Smooth muscle cell (in vitro differentiated cells): ENCODE results near the gene NRG3. TPM values are rescaled to one million over a fixed set of nuclear protein-coding genes. Genes with fewer than 3 reads are reported as not detected.

ENCODE experiments used
- DNase-seq: peaks from one replicate; lab custom pipeline; 2025; ENCODE audit not compliant: unreplicated experiment; lab: John Stamatoyannopoulos, UW
- H2AFZ ChIP-seq: fragments of 200-600 bp; sonication (generic); 2 replicates; pipeline ENCODE4 v1.6.0; 2016; ENCODE audit warnings: antibody characterized with exemption, low read depth, mild to moderate bottlenecking
- H3F3A ChIP-seq: fragments of 200-600 bp; sonication (generic); 2 replicates; pipeline ENCODE4 v1.6.0; 2017; ENCODE audit warnings: antibody characterized with exemption, low read depth
- H3K27ac ChIP-seq: fragments of 200-600 bp; sonication (generic); 2 replicates; pipeline ENCODE4 v1.5.1; 2016; ENCODE audit warnings: low read depth, mild to moderate bottlenecking
- H3K27me3 ChIP-seq: fragments of 200-600 bp; sonication (generic); 2 replicates; pipeline ENCODE4 v1.6.1; 2016; ENCODE audit warnings: low read depth, mild to moderate bottlenecking
- H3K36me3 ChIP-seq: fragments of 200-600 bp; sonication (generic); 2 replicates; pipeline ENCODE4 v1.5.1; 2016; ENCODE audit warnings: low read depth
- H3K4me1 ChIP-seq: fragments of 200-600 bp; sonication (generic); 2 replicates; pipeline ENCODE4 v1.5.1; 2016; ENCODE audit warnings: low read depth
- H3K4me2 ChIP-seq: fragments of 200-600 bp; sonication (generic); 2 replicates; pipeline ENCODE4 v1.6.0; 2016; ENCODE audit warnings: mild to moderate bottlenecking
- H3K4me3 ChIP-seq: fragments of 200-600 bp; sonication (generic); 2 replicates; pipeline ENCODE4 v1.5.1; 2016; ENCODE audit warnings: mild to moderate bottlenecking
- H3K79me2 ChIP-seq: fragments of 200-600 bp; sonication (generic); 2 replicates; pipeline ENCODE4 v1.6.0; 2016; ENCODE audit warnings: low read depth, mild to moderate bottlenecking
- H3K9ac ChIP-seq: fragments of 200-600 bp; sonication (generic); 2 replicates; pipeline ENCODE4 v1.6.0; 2016; ENCODE audit warnings: low read depth
- H3K9me3 ChIP-seq: fragments of 200-600 bp; sonication (generic); replicated peaks from 2 replicates; pipeline ENCODE4 v1.5.1; 2016; ENCODE audit warnings: low read depth
- H4K20me1 ChIP-seq: fragments of 200-600 bp; sonication (generic); 2 replicates; pipeline ENCODE4 v1.6.0; 2016; ENCODE audit warnings: low read depth
- WGBS: methylation state at CpG from one replicate; pipeline ENCODE4 v1.1.7; 2016; ENCODE audit warnings: low lambda C conversion rate; 5-methylcytosine and 5-hydroxymethylcytosine counted together
- polyA plus RNA-seq: library from polyadenylated mRNA; unstranded; fragments of >200 nt; fragmentation: Nextera tagmentation; extraction: Ambion mirVana; gene quantifications from 2 replicates; pipeline ENCODE4 v1.2.1, GENCODE V29; 2016
- total RNA-seq: library from RNA; depleted of rRNA; stranded (reverse); fragments of >200 nt; gene quantifications from 2 replicates; pipeline ENCODE4 v1.2.3, GENCODE V29; 2014
- TF ChIP-seq, protein P1 (sequence below): fragments of 200-600 bp; sonication (generic); IDR thresholded peaks from 2 replicates; pipeline ENCODE4 v1.5.1; 2017; ENCODE audit warnings: borderline replicate concordance, mild to moderate bottlenecking, antibody characterized with exemption; ENCODE audit not compliant: insufficient read depth, poor library complexity, severe bottlenecking

The NRG3 gene
- total and polyA plus RNA-seq, 2 experiments from 2014 or later = 4.0 to 4.8 TPM

GRCh38 chr10:81905161-81905560 is 30.2 kb downstream of the NRG3 start:
- no peaks in the 10 kb centered on the region for H3F3A ChIP-seq
- no peak overlapping the region for H3K4me3 ChIP-seq
- H2AFZ ChIP-seq = no peak overlapping the region
- H3K27ac ChIP-seq = no peak overlapping the region
- H4K20me1 ChIP-seq = no peaks in the 10 kb centered on the region
- WGBS = 95% methylated on average over 4 of the region's 4 CpGs
- H3K4me2 ChIP-seq = no peak overlapping the region
- DNase-seq = no peak
- TF ChIP-seq, protein P1, sequence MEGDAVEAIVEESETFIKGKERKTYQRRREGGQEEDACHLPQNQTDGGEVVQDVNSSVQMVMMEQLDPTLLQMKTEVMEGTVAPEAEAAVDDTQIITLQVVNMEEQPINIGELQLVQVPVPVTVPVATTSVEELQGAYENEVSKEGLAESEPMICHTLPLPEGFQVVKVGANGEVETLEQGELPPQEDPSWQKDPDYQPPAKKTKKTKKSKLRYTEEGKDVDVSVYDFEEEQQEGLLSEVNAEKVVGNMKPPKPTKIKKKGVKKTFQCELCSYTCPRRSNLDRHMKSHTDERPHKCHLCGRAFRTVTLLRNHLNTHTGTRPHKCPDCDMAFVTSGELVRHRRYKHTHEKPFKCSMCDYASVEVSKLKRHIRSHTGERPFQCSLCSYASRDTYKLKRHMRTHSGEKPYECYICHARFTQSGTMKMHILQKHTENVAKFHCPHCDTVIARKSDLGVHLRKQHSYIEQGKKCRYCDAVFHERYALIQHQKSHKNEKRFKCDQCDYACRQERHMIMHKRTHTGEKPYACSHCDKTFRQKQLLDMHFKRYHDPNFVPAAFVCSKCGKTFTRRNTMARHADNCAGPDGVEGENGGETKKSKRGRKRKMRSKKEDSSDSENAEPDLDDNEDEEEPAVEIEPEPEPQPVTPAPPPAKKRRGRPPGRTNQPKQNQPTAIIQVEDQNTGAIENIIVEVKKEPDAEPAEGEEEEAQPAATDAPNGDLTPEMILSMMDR = no peak
- H3K9ac ChIP-seq = no peak overlapping the region
- H3K36me3 ChIP-seq = no peaks in the 10 kb centered on the region
- H3K79me2 ChIP-seq = no peaks in the 10 kb centered on the region
- no peaks in the 10 kb centered on the region for H3K4me1 ChIP-seq
- H3K27me3 ChIP-seq = no peaks in the 10 kb centered on the region
- H3K9me3 ChIP-seq = no peaks in the 10 kb centered on the region

DNA sequence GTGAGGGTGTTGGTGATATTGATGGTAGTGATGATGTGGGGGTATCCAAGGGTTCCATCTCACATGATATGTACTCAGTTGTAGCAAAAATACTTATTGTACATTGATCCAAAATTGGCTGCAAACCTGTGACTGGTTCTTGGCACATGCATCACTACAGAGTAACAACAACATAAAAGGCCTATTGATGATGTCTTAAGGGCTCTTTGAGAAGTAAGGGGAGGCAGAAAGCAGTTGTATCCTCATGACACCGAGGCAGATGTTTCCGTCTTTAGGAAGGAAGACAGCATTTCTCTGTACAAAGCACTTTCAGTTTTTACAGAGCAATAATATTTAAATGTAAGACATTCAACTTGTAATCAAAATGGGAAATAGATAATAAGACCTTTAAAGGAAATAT is 34.5 kb downstream of the NRG3 start:
- Histone ChIP-seq H3K9me3 (no peaks in the 10 kb centered on the region), H3K27me3 (no peaks in the 10 kb centered on the region), H3K36me3 (no peaks in the 10 kb centered on the region), H3K27ac (no peak overlapping the region), H3F3A (no peaks in the 10 kb centered on the region), H3K4me1 (no peaks in the 10 kb centered on the region), H3K79me2 (no peaks in the 10 kb centered on the region), H2AFZ (no peak overlapping the region), H4K20me1 (no peaks in the 10 kb centered on the region), H3K4me3 (no peak overlapping the region), H3K9ac (no peak overlapping the region), H3K4me2 (no peak overlapping the region)
- TF ChIP-seq, protein P1 = no peak
- 98% methylated on average over 2 of the region's 2 CpGs for WGBS
- no peak for DNase-seq

- H4K20me1 ChIP-seq = no peaks in the 10 kb centered on the region
- no peaks in the 10 kb centered on the region for H3K9me3 ChIP-seq
- TF ChIP-seq, protein P1 = no peak
- H3K36me3 ChIP-seq = no peaks in the 10 kb centered on the region
- no peak overlapping the region for H3K9ac ChIP-seq
- no peak overlapping the region for H3K4me2 ChIP-seq
- H3K4me3 ChIP-seq = no peak overlapping the region
- H3K27me3 ChIP-seq = no peaks in the 10 kb centered on the region
- H3K4me1 ChIP-seq = no peaks in the 10 kb centered on the region
- no peaks in the 10 kb centered on the region for H3K79me2 ChIP-seq
- no peaks in the 10 kb centered on the region for H3F3A ChIP-seq
- no peak for DNase-seq
- H3K27ac ChIP-seq = no peak overlapping the region
- no peak overlapping the region for H2AFZ ChIP-seq
- 96% methylated on average over 3 of the region's 3 CpGs for WGBS
These were observed 36.3 kb downstream of the NRG3 start for GRCh38 chr10:81911328-81911727.

GRCh38 chr10:81914736-81915503 is 39.9 kb downstream of the NRG3 start:
- Histone ChIP-seq H3K36me3 (no peaks in the 10 kb centered on the region), H3K79me2 (no peaks in the 10 kb centered on the region), H3F3A (no peaks in the 10 kb centered on the region), H3K4me2 (peak overlapping the region; percentile 32), H4K20me1 (no peaks in the 10 kb centered on the region), H3K27ac (no peak overlapping the region), H3K4me3 (no peak overlapping the region), H3K4me1 (no peaks in the 10 kb centered on the region), H2AFZ (no peak overlapping the region), H3K9me3 (no peaks in the 10 kb centered on the region), H3K27me3 (no peaks in the 10 kb centered on the region), H3K9ac (no peak overlapping the region)
- no peak for DNase-seq
- TF ChIP-seq, protein P1 = no peak
- 55% methylated on average over 3 of the region's 3 CpGs for WGBS
